Kidney (tissue), 14 donors: Measurements from ENCODE around the gene PABPN1. TPM values are rescaled to one million over a fixed set of nuclear protein-coding genes. Genes with fewer than 3 reads are reported as not detected.

Source experiments
- DNase-seq, 5 donors: peaks; one replicate each; pipeline ENCODE4 v3.0.0-alpha.2; 2013 to 2020
- FAIRE-seq: peaks from 2 replicates; lab custom pipeline; 2012; peaks lifted over from hg19 to GRCh38; lab: Jason Lieb, UNC
- H3K27ac ChIP-seq, 2 donors: one replicate each; pipeline ENCODE4 v1.7.0; 2013; ENCODE audit warnings: low read depth in 2 of 2, low read length in 2 of 2, inconsistent platforms in 1 of 2
- H3K27me3 ChIP-seq: one replicate; pipeline ENCODE4 v1.7.1; 2013; ENCODE audit warnings: low read length, inconsistent platforms; ENCODE audit not compliant: control insufficient read depth, insufficient read depth
- H3K36me3 ChIP-seq, 3 donors: one replicate each; pipeline versions ENCODE4 v1.7.0 to v1.7.1; 2013; ENCODE audit warnings: low read length in 3 of 3, control low read depth in 1 of 3, inconsistent platforms in 1 of 3; ENCODE audit not compliant: insufficient read depth in 3 of 3, control insufficient read depth in 2 of 3
- H3K4me1 ChIP-seq, 3 donors: one replicate each; pipeline versions ENCODE4 v1.7.0 to v1.7.1; 2013; ENCODE audit warnings: low read length in 3 of 3, inconsistent platforms in 1 of 3, low read depth in 1 of 3; ENCODE audit not compliant: control insufficient read depth in 2 of 3, insufficient read depth in 2 of 3
- H3K4me3 ChIP-seq, 3 donors: one replicate each; pipeline versions ENCODE4 v1.7.0 to v1.8.1; 2013; ENCODE audit warnings: low read length in 3 of 3, control low read depth in 1 of 3, inconsistent platforms in 1 of 3
- H3K9ac ChIP-seq, 3 donors: one replicate each; pipeline versions ENCODE4 v1.7.0 to v1.7.1; 2013; ENCODE audit warnings: low read length in 3 of 3, control low read depth in 1 of 3, inconsistent platforms in 1 of 3
- H3K9me3 ChIP-seq, 3 donors: one replicate each; pipeline versions ENCODE4 v1.7.0 to v1.7.1; 2013; ENCODE audit warnings: low read length in 3 of 3, control low read depth in 1 of 3, inconsistent platforms in 1 of 3; ENCODE audit not compliant: control insufficient read depth in 2 of 3, insufficient read depth in 1 of 3
- intact Hi-C: fragments of 100-400 bp; cut with DNase I; formaldehyde crosslinking; loops from one replicate; pipeline ENCODE4 v1.11.1; 2022
- polyA plus RNA-seq: library from polyadenylated mRNA; stranded (reverse); fragments of 350-450 nt; fragmentation: Illumina TruSeq; extraction: RNeasy Lipid Tissue Mini Kit (QIAGEN cat#74804); gene quantifications from one replicate; pipeline ENCODE4 v1.2.3, GENCODE V29; 2014; ENCODE audit warnings: low read depth, low replicate concordance; ENCODE audit not compliant: insufficient read depth
- total RNA-seq: library from RNA; stranded (reverse); fragmentation: NEBNext Ultra II Directional; extraction: Animal tissue kit (Norgen Biotek cat#: 25700); gene quantifications from one replicate; pipeline ENCODE4 v1.2.1, GENCODE V29; 2021
- TF ChIP-seq, protein P1 (sequence below): IDR thresholded peaks from 3 replicates; pipeline ENCODE4 v1.5.1; 2012; ENCODE audit warnings: mild to moderate bottlenecking, moderate library complexity, borderline replicate concordance; ENCODE audit not compliant: insufficient read depth; ENCODE audit errors: extremely low read depth
- donor health status: control.
- donor health status: control.
- donor health status: control.
- donor health status: control.
- donor health status: control.
- donor health status: DM: yes; HTN: yes; CAD: no.
- donor health status: Normal renal cell carcinoma (clear cell type).

The PABPN1 gene
- total and polyA plus RNA-seq, 2 donors from 2014 or later, result 140 to 145 TPM

DNA sequence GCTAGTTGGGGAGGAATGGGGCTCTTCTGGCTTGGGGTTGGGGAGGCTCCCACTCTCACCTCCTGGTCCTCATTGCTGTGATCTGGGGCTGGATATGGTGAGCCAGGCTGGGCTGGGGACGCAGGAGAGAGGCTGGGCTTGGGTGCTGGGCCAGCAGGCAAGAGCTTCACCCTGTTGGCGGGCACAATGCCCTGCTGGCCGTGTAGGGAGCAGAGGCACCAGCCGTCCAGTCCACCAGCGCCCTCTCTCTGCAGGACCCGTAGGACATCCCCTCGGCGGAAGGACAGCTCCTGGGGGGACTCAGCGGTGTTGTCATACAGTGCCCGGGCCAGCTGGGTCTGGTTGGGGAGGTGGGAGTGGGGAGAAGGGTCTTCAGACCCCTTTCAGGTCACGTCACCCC is 39.2 kb downstream of the PABPN1 start:
- FAIRE-seq, result no peak
- Histone ChIP-seq H3K9ac (no peak overlapping the region), H3K36me3 (peaks cover 0 to 2% (median 0%) of the 10 kb centered on the region in 3 donors), H3K27ac (no peak overlapping the region), H3K4me3 (no peak overlapping the region), H3K9me3 (no peaks in the 10 kb centered on the region), H3K27me3 (no peaks in the 10 kb centered on the region), H3K4me1 (peaks cover 0 to 5% (median 3%) of the 10 kb centered on the region in 3 donors)
- peak in 1 of 5 donors; percentile 30 for DNase-seq
- intact Hi-C loops, result no loop called here
- TF ChIP-seq, protein P1, sequence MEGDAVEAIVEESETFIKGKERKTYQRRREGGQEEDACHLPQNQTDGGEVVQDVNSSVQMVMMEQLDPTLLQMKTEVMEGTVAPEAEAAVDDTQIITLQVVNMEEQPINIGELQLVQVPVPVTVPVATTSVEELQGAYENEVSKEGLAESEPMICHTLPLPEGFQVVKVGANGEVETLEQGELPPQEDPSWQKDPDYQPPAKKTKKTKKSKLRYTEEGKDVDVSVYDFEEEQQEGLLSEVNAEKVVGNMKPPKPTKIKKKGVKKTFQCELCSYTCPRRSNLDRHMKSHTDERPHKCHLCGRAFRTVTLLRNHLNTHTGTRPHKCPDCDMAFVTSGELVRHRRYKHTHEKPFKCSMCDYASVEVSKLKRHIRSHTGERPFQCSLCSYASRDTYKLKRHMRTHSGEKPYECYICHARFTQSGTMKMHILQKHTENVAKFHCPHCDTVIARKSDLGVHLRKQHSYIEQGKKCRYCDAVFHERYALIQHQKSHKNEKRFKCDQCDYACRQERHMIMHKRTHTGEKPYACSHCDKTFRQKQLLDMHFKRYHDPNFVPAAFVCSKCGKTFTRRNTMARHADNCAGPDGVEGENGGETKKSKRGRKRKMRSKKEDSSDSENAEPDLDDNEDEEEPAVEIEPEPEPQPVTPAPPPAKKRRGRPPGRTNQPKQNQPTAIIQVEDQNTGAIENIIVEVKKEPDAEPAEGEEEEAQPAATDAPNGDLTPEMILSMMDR, result no peak

DNA sequence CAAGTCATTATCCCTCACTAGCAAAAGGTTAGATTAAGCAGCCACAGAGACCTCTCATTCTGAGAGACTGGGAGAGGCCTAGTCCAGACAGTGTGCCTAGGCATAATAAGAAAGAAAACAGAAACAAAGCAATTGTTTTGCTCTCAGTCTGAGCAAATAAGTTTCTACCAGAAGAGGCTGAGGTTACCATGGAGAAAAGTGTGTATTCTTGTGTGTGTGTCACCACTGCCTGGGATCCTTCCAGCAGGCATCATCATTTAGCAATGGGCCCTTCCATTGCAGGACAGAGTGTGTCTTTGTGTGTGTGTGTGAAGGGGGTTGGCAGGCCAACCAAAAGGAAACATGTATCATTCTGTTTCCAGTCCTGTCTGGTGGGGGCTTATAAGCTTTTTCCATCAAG is 40.1 kb downstream of the PABPN1 start:
- DNase-seq (peak in 1 of 5 donors; percentile 28), FAIRE-seq (no peak)
- Histone ChIP-seq H3K9ac (no peak overlapping the region), H3K36me3 (peaks cover 0 to 2% (median 0%) of the 10 kb centered on the region in 3 donors), H3K27ac (no peak overlapping the region), H3K9me3 (no peaks in the 10 kb centered on the region), H3K27me3 (no peaks in the 10 kb centered on the region), H3K4me1 (peaks cover 0 to 5% (median 3%) of the 10 kb centered on the region in 3 donors), H3K4me3 (no peak overlapping the region)
- intact Hi-C loops, result no loop called here
- TF ChIP-seq, protein P1, result no peak

DNA sequence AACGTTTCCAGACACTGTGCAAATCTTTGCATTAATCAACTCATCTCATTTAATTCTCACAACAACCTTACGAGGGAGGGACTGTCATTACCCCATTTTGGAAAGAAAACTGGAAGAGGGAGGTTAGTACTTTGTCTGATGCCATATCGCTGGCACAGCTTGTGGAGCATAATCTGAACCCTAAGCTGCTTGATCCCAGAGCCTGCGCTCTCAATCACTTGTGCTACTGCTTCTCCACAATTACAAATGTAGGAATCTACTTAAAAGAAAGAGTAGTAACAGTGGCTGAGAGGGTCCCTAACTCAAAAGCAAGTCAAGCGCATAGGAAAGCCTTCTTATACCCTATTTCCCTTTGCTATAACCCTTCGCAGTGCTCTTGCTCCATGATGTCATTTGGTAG is 40.5 kb downstream of the PABPN1 start:
- H3K4me3 ChIP-seq, result no peak overlapping the region
- H3K27me3 ChIP-seq, result no peaks in the 10 kb centered on the region
- FAIRE-seq (no peak), DNase-seq (no peak)
- H3K9ac ChIP-seq, result no peak overlapping the region
- peaks cover 0 to 2% (median 0%) of the 10 kb centered on the region in 3 donors for H3K36me3 ChIP-seq
- intact Hi-C loops, result no loop called here
- H3K4me1 ChIP-seq, result peaks cover 0 to 5% (median 3%) of the 10 kb centered on the region in 3 donors
- TF ChIP-seq, protein P1, result no peak
- no peaks in the 10 kb centered on the region for H3K9me3 ChIP-seq
- no peak overlapping the region for H3K27ac ChIP-seq

DNA sequence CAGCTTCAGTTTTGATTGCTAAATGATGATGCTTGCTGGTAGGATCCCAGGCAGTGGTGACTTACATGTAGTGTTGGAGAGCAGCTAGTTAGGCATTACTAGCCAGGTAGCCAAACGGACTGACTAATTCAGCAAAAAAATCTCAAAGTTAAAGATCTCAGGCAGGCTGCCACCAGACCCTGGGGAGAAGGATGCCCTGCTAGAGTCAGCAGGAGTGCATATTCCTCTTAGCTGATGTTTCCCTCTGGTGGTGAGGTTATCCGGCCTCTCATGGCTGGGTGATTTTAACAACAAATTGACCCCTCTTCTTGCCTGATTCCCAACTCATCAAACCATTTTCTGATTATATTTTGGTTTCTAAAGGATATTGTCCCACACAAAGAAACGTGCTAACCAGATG is 40.9 kb downstream of the PABPN1 start:
- Histone ChIP-seq H3K9me3 (no peaks in the 10 kb centered on the region), H3K4me1 (peaks cover 0 to 5% (median 3%) of the 10 kb centered on the region in 3 donors), H3K9ac (no peak overlapping the region), H3K27ac (no peak overlapping the region), H3K36me3 (peaks cover 0 to 2% (median 0%) of the 10 kb centered on the region in 3 donors), H3K4me3 (no peak overlapping the region), H3K27me3 (no peaks in the 10 kb centered on the region)
- no peak for FAIRE-seq
- TF ChIP-seq, protein P1, result no peak
- intact Hi-C loops, result no loop called here
- DNase-seq, result peak in 2 of 5 donors; percentile 31 to 34
